Measurements from ENCODE around the gene CAV1. TPM values are rescaled to one million over a fixed set of nuclear protein-coding genes. Genes with fewer than 3 reads are reported as not detected.

The CAV1 gene
- total RNA-seq, 1 donor from 2014 or later, result 695 TPM

DNA sequence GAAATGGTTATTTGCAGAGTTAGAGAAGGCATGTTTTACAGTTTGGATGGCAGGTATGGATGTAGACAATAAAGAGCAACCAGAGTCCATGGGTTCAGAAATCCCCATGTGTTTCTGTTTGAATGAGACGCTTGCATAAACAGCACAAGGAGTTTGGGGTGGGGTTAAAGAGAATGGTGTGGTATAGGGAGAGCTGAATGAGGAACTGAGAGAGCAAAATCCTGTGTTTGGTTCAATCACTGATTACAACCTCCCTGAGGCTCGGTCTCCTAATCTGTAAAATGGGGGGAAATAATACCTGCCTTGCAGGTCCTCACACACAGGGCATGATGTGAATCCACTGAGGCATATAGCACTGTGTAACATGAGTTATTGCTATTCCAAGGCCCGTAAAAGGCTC lies 23.7 kb downstream of the CAV1 start:
- ATAC-seq, result no peak
- intact Hi-C loops (cut with DNase I), result no loop called here
- H3K4me1 ChIP-seq, result peaks cover 4% of the 10 kb centered on the region

DNA sequence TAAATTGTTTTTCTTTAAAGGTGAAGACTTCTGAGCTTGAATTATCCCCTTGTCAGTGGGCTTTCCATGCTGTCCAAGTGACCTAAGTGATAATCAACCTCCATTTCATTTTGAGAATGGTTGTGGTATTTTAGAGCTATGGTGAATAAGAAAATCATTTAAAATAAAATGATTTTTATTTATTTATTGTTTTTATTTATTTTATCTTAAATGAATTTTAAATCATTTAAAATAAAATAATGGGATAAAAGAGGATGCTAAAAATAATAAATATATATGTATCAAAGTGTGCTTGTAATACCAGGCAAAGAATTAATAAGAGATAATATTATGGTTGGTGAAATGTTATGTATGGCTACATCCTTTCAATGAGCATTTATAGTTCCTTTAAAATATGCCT lies 24.5 kb downstream of the CAV1 start:
- Histone ChIP-seq H3K4me3 (no peak overlapping the region), H3K27me3 (no peaks in the 10 kb centered on the region), H3K36me3 (no peaks in the 10 kb centered on the region), H3K4me1 (peaks cover 10% of the 10 kb centered on the region), H3K27ac (no peak overlapping the region), H3K9me3 (no peaks in the 10 kb centered on the region)
- TF ChIP-seq, protein P1, sequence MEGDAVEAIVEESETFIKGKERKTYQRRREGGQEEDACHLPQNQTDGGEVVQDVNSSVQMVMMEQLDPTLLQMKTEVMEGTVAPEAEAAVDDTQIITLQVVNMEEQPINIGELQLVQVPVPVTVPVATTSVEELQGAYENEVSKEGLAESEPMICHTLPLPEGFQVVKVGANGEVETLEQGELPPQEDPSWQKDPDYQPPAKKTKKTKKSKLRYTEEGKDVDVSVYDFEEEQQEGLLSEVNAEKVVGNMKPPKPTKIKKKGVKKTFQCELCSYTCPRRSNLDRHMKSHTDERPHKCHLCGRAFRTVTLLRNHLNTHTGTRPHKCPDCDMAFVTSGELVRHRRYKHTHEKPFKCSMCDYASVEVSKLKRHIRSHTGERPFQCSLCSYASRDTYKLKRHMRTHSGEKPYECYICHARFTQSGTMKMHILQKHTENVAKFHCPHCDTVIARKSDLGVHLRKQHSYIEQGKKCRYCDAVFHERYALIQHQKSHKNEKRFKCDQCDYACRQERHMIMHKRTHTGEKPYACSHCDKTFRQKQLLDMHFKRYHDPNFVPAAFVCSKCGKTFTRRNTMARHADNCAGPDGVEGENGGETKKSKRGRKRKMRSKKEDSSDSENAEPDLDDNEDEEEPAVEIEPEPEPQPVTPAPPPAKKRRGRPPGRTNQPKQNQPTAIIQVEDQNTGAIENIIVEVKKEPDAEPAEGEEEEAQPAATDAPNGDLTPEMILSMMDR (IDR thresholded peaks at IDR 0.05), result no peak
- DNase-seq, result no peak
- intact Hi-C loops (cut with DNase I), result no loop called here
- ATAC-seq, result no peak

More for the DNA sequence above, 23.7 kb downstream of the CAV1 start:
- H3K36me3 ChIP-seq, result no peaks in the 10 kb centered on the region
- H3K9me3 ChIP-seq, result no peaks in the 10 kb centered on the region
- no peak overlapping the region for H3K27ac ChIP-seq
- H3K4me3 ChIP-seq, result no peak overlapping the region
- no peak for DNase-seq
- H3K27me3 ChIP-seq, result no peaks in the 10 kb centered on the region
- TF ChIP-seq, protein P1 (IDR thresholded peaks at IDR 0.05), result no peak

DNA sequence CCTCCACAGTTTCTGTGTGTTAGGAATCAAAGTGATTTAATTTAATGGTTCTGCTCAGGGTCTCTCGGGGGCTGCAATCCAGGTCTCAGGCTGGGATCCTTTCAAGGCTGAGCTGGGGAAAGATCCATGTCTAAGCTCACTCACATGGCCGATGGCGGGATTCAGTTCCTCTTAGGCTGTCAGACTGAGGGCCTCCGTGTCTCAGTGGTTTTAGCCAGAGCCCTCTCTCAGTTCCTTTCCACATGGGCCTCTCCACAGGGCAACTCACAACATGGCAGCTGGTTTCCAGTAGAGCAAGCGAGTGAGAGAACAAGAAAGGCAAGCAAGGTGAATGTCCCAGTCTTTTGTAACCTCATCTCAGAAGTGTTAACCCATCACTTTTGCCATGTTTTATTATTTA lies 26.9 kb downstream of the CAV1 start:
- Histone ChIP-seq H3K27ac (no peak overlapping the region), H3K9me3 (no peaks in the 10 kb centered on the region), H3K27me3 (no peaks in the 10 kb centered on the region), H3K4me1 (peaks cover 6% of the 10 kb centered on the region), H3K36me3 (no peaks in the 10 kb centered on the region), H3K4me3 (no peak overlapping the region)
- TF ChIP-seq, protein P1 (IDR thresholded peaks at IDR 0.05), result no peak
- intact Hi-C loops (cut with DNase I), result no loop called here
- no peak for DNase-seq
- no peak for ATAC-seq

DNA sequence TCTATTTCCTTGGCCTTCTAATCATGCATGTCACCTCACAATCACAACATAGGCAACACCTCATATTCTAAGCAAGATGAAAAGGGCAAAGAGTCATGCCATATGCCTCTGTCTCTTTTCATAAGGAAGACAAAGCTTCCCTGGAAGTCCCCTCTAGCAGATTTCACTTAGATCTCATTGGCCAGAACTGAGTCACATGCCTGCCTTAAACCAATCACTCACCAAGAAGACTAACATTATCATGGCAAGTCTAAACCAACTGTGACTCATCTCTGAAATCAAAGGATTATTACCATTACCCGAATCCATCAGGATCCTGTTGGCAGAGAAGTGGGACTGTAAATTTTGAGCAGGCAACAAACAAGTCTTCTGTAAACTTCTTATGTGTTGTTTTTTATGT lies 27.8 kb downstream of the CAV1 start:
- no peaks in the 10 kb centered on the region for H3K27me3 ChIP-seq
- no peaks in the 10 kb centered on the region for H3K36me3 ChIP-seq
- DNase-seq, result no peak
- no peak for ATAC-seq
- intact Hi-C loops (cut with DNase I), result no loop called here
- H3K9me3 ChIP-seq, result no peaks in the 10 kb centered on the region
- TF ChIP-seq, protein P1 (IDR thresholded peaks at IDR 0.05), result no peak
- H3K4me3 ChIP-seq, result no peak overlapping the region
- peaks cover 6% of the 10 kb centered on the region for H3K4me1 ChIP-seq
- no peak overlapping the region for H3K27ac ChIP-seq

DNA sequence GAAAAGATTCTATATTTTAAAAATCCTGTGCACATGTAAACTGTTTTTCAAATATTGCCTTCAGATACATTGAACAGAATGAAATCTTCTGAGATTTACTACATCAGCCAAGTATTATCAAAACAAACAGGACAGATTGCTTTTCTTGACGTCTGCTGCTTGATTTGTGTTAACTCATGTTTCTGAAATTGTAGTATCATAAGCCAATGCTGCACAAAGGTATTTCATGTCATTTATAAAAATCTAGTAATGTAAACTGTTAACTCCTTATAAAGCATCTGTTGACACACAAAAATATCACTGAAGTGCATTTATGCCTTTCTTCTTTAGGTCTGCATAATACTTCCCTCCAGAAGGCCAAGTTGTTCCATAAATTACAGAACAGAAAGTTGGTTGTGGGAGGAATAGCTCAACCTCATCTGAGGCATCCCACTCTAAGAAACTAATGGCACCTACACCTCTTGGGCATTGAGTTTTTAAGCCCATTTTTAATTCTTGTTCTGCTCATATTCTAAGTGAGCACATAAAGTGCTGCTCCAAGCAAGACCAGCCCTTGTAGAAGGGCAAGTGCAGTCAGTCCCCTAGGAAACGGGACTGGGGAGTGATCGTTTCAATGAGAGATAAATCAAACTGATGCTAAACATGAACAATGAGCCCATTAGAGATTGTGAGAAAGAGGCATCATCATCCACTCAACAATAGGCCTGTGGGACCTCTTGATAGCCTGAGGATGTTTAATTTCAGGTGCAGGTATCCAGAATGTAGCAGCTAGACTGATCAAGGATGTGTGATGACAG lies 28.5 kb downstream of the CAV1 start:
- no peak overlapping the region for H3K4me3 ChIP-seq
- no peaks in the 10 kb centered on the region for H3K27me3 ChIP-seq
- no peak for DNase-seq
- no peak overlapping the region for H3K27ac ChIP-seq
- no peak for ATAC-seq
- H3K9me3 ChIP-seq, result no peaks in the 10 kb centered on the region
- peaks cover 6% of the 10 kb centered on the region for H3K4me1 ChIP-seq
- TF ChIP-seq, protein P1 (IDR thresholded peaks at IDR 0.05), result no peak
- intact Hi-C loops (cut with DNase I), result no loop called here
- no peaks in the 10 kb centered on the region for H3K36me3 ChIP-seq

All from upper lobe of right lung (tissue), 1 donor.